H1 (cell line): Measurements from ENCODE around the gene BCL2L14. TPM values are rescaled to one million over a fixed set of nuclear protein-coding genes. Genes with fewer than 3 reads are reported as not detected.

Source experiments
- SIN3A ChIP-seq, 2 experiments: IDR thresholded peaks in 1 of 2; conservative IDR thresholded peaks in 1 of 2; 2 replicates each; pipeline ENCODE4 v1.6.1; 2011 to 2012; ENCODE audit warnings: low read length in 2 of 2, improper control_type of control experiment in 1 of 2, low read depth in 1 of 2, mild to moderate bottlenecking in 1 of 2
- SIX5 ChIP-seq: IDR thresholded peaks from 2 replicates; pipeline ENCODE4 v1.6.1; 2011; ENCODE audit warnings: mild to moderate bottlenecking, low read depth, low read length
- TEAD4 ChIP-seq: IDR thresholded peaks from 2 replicates; pipeline ENCODE4 v1.6.1; 2012; ENCODE audit warnings: low read depth, low read length, inconsistent platforms, mixed read lengths
- ZNF274 ChIP-seq: IDR thresholded peaks from 2 replicates; pipeline ENCODE4 v1.7.0; 2012; ENCODE audit warnings: low read length, borderline replicate concordance; ENCODE audit errors: extremely low read depth
- polyA plus RNA-seq, 7 experiments: library from polyadenylated mRNA; depleted of rRNA in 3 of 7; stranded (reverse) in 5 of 7; unstranded in 2 of 7; fragments of >200 nt in 5 of 7; fragments of 200-250 nt in 2 of 7; gene quantifications; 1 replicate in 5 of 7; 2 replicates in 1 of 7; 4 replicates in 1 of 7; pipeline versions ENCODE4 v1.2.1 to v1.2.3, GENCODE V29; 2011 to 2013; ENCODE audit warnings: missing spikeins in 2 of 7, mixed read lengths in 2 of 7
- total RNA-seq: library from RNA; stranded (reverse); fragmentation: NEBNext Ultra II Directional; extraction: Animal tissue kit (Norgen Biotek cat#: 25700); gene quantifications from 2 replicates; pipeline ENCODE4 v1.2.1, GENCODE V29; 2021
- TF ChIP-seq, protein P1 (sequence below): fragments of 300-600 bp; sonication (generic); IDR thresholded peaks from 2 replicates; pipeline ENCODE4 v1.7.1; 2012; ENCODE audit warnings: low read length, moderate library complexity, mild to moderate bottlenecking, inconsistent platforms; ENCODE audit not compliant: insufficient replicate concordance
- TF ChIP-seq, protein P2 (sequence below): IDR thresholded peaks from 2 replicates; pipeline ENCODE4 v1.6.1; 2012; ENCODE audit warnings: low read length, inconsistent platforms

BCL2L14 gene
- total and polyA plus RNA-seq, 2 of the 8 experiments (the other 6 are each of a cell fraction or from before 2014, with no cell fraction given) = 0.80 to 2.4 TPM

DNA sequence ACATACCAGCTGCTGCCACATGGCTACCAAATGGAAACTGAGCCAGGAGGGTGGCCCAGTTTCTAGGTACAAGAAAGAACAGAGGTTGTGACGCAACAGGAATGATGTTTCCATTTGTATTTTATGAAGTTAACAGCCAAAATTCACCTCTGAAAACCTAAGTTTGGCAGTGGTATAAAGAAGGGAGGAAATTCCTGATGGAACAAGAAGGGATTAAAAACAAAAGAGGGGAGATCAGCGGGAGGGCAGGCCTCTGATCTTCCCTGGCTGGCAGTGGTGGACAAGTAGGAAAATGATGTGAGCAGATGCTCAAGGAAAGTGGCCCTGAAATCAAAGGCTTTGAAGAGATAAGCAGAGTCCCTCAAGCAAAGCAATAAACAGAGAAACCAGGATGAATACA, 47.3 kb upstream of the BCL2L14 start (continued):
- TF ChIP-seq, protein P1, sequence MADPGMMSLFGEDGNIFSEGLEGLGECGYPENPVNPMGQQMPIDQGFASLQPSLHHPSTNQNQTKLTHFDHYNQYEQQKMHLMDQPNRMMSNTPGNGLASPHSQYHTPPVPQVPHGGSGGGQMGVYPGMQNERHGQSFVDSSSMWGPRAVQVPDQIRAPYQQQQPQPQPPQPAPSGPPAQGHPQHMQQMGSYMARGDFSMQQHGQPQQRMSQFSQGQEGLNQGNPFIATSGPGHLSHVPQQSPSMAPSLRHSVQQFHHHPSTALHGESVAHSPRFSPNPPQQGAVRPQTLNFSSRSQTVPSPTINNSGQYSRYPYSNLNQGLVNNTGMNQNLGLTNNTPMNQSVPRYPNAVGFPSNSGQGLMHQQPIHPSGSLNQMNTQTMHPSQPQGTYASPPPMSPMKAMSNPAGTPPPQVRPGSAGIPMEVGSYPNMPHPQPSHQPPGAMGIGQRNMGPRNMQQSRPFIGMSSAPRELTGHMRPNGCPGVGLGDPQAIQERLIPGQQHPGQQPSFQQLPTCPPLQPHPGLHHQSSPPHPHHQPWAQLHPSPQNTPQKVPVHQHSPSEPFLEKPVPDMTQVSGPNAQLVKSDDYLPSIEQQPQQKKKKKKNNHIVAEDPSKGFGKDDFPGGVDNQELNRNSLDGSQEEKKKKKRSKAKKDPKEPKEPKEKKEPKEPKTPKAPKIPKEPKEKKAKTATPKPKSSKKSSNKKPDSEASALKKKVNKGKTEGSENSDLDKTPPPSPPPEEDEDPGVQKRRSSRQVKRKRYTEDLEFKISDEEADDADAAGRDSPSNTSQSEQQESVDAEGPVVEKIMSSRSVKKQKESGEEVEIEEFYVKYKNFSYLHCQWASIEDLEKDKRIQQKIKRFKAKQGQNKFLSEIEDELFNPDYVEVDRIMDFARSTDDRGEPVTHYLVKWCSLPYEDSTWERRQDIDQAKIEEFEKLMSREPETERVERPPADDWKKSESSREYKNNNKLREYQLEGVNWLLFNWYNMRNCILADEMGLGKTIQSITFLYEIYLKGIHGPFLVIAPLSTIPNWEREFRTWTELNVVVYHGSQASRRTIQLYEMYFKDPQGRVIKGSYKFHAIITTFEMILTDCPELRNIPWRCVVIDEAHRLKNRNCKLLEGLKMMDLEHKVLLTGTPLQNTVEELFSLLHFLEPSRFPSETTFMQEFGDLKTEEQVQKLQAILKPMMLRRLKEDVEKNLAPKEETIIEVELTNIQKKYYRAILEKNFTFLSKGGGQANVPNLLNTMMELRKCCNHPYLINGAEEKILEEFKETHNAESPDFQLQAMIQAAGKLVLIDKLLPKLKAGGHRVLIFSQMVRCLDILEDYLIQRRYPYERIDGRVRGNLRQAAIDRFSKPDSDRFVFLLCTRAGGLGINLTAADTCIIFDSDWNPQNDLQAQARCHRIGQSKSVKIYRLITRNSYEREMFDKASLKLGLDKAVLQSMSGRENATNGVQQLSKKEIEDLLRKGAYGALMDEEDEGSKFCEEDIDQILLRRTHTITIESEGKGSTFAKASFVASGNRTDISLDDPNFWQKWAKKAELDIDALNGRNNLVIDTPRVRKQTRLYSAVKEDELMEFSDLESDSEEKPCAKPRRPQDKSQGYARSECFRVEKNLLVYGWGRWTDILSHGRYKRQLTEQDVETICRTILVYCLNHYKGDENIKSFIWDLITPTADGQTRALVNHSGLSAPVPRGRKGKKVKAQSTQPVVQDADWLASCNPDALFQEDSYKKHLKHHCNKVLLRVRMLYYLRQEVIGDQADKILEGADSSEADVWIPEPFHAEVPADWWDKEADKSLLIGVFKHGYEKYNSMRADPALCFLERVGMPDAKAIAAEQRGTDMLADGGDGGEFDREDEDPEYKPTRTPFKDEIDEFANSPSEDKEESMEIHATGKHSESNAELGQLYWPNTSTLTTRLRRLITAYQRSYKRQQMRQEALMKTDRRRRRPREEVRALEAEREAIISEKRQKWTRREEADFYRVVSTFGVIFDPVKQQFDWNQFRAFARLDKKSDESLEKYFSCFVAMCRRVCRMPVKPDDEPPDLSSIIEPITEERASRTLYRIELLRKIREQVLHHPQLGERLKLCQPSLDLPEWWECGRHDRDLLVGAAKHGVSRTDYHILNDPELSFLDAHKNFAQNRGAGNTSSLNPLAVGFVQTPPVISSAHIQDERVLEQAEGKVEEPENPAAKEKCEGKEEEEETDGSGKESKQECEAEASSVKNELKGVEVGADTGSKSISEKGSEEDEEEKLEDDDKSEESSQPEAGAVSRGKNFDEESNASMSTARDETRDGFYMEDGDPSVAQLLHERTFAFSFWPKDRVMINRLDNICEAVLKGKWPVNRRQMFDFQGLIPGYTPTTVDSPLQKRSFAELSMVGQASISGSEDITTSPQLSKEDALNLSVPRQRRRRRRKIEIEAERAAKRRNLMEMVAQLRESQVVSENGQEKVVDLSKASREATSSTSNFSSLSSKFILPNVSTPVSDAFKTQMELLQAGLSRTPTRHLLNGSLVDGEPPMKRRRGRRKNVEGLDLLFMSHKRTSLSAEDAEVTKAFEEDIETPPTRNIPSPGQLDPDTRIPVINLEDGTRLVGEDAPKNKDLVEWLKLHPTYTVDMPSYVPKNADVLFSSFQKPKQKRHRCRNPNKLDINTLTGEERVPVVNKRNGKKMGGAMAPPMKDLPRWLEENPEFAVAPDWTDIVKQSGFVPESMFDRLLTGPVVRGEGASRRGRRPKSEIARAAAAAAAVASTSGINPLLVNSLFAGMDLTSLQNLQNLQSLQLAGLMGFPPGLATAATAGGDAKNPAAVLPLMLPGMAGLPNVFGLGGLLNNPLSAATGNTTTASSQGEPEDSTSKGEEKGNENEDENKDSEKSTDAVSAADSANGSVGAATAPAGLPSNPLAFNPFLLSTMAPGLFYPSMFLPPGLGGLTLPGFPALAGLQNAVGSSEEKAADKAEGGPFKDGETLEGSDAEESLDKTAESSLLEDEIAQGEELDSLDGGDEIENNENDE = no peak
- TF ChIP-seq ZNF274 = no peak
- TF ChIP-seq TEAD4 = no peak
- TF ChIP-seq SIX5 = no peak
- no peak for TF ChIP-seq SIN3A (conservative IDR thresholded peaks at IDR 0.05 in 1 of 2, IDR thresholded peaks at IDR 0.05 in 1 of 2; ENCODE audit: low read depth in 1 of 2, low read length in 2 of 2)
- TF ChIP-seq, protein P2, sequence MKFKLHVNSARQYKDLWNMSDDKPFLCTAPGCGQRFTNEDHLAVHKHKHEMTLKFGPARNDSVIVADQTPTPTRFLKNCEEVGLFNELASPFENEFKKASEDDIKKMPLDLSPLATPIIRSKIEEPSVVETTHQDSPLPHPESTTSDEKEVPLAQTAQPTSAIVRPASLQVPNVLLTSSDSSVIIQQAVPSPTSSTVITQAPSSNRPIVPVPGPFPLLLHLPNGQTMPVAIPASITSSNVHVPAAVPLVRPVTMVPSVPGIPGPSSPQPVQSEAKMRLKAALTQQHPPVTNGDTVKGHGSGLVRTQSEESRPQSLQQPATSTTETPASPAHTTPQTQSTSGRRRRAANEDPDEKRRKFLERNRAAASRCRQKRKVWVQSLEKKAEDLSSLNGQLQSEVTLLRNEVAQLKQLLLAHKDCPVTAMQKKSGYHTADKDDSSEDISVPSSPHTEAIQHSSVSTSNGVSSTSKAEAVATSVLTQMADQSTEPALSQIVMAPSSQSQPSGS = no peak
